GM18508 (cell line): Measurements from ENCODE around the gene C1orf116.
A peak's percentile ranks its signal among the peaks of the same experiment; 100 is the strongest.
"Not testable (repeated sequence)": the region's sequence is repeated elsewhere in the genome, so short reads cannot be mapped to it uniquely, and the experiment has no call there.

ENCODE experiments used
- ATAC-seq: cut with Tn5 transposase; IDR thresholded peaks from one replicate; pipeline ENCODE4 v1.9.1; 2021; ENCODE audit warnings: moderate number of reproducible peaks; ENCODE audit not compliant: insufficient read depth, unreplicated experiment

Gene C1orf116

GRCh38 chr1:207060596-207060995 is 28.0 kb upstream of the C1orf116 start:
- no peak for ATAC-seq

GRCh38 chr1:207059881-207060280 is 27.3 kb upstream of the C1orf116 start:
- no peak for ATAC-seq

- no peak for ATAC-seq
Measured at GRCh38 chr1:207058878-207059867, 26.6 kb upstream of the C1orf116 start.

- ATAC-seq: no peak
Measured at GRCh38 chr1:207058252-207058651, 25.7 kb upstream of the C1orf116 start.

GRCh38 chr1:207056673-207057072 is 24.1 kb upstream of the C1orf116 start:
- ATAC-seq: no peak

- ATAC-seq: no peak
Measured at GRCh38 chr1:207055386-207056001, 22.9 kb upstream of the C1orf116 start.

- no peak for ATAC-seq
Measured at GRCh38 chr1:207054491-207054890, 21.9 kb upstream of the C1orf116 start.

- ATAC-seq: no peak
Measured at GRCh38 chr1:207052911-207053769, 20.6 kb upstream of the C1orf116 start, which contains the start of gene PFKFB2. PFKFB2 (plus strand) TSS chr1:207053275; CDS start chr1:207054718, 1,443 bp downstream.

- no peak for ATAC-seq
Measured at GRCh38 chr1:207051191-207051943, 18.8 kb upstream of the C1orf116 start, which contains the start of gene YOD1. YOD1 (minus strand) TSS chr1:207051208; CDS start chr1:207051030, 178 bp downstream.

- ATAC-seq: peak; percentile 42
Measured at GRCh38 chr1:207050480-207051190, 18.1 kb upstream of the C1orf116 start.

GRCh38 chr1:207049974-207050391 is 17.4 kb upstream of the C1orf116 start:
- no peak for ATAC-seq

- no peak for ATAC-seq
Measured at GRCh38 chr1:207049514-207049913, 17.0 kb upstream of the C1orf116 start.

GRCh38 chr1:207049054-207049453 is 16.5 kb upstream of the C1orf116 start:
- ATAC-seq: no peak

- ATAC-seq: no peak
Measured at GRCh38 chr1:207048041-207048440, 15.5 kb upstream of the C1orf116 start.

- ATAC-seq: no peak
Measured at GRCh38 chr1:207047505-207047904, 14.9 kb upstream of the C1orf116 start.

GRCh38 chr1:207045453-207045852 is 12.9 kb upstream of the C1orf116 start:
- no peak for ATAC-seq

- not testable (repeated sequence) for ATAC-seq
Measured at GRCh38 chr1:207041397-207041796, 8.8 kb upstream of the C1orf116 start.

- ATAC-seq: no peak
Measured at GRCh38 chr1:207040181-207040533, 7.6 kb upstream of the C1orf116 start.
